Stimulated activated CD4-positive, alpha-beta T cell treated with anti-CD3 and anti-CD28 coated beads, Interleukin-4, amount 100 ng/mL, for 24 hours (primary cell): ENCODE data around the gene FIBCD1.

ENCODE experiments used
- DNase-seq: peaks from one replicate; pipeline ENCODE4 v3.0.0-alpha.2; 2020

Gene FIBCD1

DNA sequence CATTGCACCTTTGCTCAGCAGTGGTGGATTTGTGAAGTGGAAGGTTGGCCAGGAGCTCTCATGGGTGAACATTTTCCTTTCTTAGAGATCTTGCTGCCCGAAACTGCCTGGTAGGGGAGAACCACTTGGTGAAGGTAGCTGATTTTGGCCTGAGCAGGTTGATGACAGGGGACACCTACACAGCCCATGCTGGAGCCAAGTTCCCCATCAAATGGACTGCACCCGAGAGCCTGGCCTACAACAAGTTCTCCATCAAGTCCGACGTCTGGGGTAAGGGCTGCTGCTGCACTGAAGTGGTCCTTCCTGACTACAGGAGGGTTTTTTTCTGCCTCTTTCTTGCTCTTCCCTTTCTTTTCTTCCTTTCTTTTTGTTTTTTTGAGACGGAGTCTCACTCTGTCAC is 64.3 kb downstream of the FIBCD1 start:
- no peak for DNase-seq

DNA sequence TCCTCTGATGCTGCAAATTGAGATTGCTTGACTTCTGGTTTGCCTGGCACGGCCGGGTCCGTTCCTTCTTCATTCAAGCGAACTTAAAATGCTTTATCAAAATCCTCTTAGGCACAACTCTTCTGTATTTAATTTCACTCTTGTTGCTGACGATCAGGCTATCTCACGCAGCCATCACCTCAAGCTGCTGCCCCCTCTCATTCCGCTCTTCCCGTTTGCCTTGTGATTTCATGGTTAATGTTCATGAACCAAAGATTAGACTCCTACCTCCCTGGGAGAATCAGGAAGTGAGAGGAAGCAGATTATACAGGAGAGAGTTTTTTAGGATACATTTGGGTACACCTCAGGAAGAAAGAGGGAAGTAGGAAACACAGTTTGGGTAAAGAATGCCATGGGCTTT is 65.1 kb downstream of the FIBCD1 start:
- no peak for DNase-seq

DNA sequence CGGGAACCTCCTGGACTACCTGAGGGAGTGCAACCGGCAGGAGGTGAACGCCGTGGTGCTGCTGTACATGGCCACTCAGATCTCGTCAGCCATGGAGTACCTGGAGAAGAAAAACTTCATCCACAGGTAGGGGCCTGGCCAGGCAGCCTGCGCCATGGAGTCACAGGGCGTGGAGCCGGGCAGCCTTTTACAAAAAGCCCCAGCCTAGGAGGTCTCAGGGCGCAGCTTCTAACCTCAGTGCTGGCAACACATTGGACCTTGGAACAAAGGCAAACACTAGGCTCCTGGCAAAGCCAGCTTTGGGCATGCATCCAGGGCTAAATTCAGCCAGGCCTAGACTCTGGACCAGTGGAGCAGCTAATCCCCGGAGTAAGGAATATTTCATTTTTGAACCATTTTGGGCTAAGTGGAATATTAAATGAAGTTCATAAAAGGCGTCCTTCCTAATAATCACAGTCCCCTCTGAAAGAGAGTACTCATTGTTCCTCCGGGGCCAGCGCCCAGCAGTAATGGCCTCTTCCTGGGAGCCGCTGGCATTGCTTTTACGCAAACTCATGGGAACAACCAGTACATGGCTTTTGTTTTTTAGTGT is 66.0 kb downstream of the FIBCD1 start:
- no peak for DNase-seq

DNA sequence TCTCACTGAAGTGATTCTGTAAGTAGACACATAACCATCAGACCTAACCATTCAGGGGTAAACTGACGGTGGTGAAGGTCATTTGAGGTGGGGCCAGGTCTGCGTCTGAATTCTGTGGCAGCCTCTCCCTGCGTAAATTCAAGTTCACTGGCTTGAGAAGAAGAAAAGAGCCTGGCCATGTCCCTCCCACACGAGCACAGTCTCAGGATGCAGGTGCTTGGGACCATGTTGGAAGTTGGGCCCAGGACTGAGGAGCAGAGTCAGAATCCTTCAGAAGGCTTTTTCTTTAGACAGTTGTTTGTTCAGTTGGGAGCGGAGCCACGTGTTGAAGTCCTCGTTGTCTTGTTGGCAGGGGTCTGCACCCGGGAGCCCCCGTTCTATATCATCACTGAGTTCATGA is 66.5 kb downstream of the FIBCD1 start:
- no peak for DNase-seq

DNA sequence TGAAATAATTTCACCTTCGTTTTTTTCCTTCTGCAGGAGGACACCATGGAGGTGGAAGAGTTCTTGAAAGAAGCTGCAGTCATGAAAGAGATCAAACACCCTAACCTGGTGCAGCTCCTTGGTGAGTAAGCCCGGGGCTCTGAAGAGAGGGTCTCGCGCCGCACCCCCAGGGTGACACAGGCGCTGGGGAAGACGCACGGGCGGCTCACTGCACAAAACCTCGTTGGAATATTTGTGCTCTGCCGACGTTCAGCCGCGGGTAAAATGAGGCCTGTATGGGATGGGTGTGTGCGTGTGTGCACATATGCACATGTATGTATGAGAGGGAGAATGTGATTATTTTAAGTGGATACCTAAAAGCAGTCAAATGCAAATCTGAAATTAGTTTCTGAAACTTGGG is 67.0 kb downstream of the FIBCD1 start:
- no peak for DNase-seq

DNA sequence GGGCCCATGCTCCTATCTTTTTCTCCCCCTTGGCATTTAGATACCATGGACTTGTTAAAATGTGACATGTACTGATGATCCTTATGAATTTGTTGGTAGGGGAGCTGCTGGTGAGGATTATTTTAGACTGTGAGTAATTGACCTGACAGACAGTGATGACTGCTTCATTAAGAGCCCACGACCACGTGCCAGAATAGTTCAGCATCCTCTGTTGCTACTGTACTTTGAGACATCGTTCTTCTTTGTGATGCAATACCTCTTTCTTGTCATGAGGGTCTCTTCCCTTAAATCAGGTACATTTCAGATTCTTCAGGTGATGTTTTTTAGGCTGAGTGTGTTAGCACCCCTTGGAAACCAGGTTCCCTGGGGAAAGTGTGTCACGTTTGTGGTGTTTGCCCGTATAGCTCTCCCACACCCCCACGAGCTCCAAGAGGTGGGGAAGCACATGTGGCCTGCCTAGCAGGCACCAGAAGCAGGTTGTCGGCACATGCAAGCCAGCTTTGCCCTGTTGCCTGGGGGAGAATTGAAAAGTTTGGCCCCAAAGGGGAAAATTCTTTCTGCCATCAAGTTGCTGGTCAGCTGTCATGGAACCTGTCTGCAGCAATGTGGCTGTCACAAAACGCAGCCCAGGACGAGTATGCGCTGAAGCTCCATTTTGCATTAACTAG is 67.5 kb downstream of the FIBCD1 start:
- DNase-seq, result no peak

DNA sequence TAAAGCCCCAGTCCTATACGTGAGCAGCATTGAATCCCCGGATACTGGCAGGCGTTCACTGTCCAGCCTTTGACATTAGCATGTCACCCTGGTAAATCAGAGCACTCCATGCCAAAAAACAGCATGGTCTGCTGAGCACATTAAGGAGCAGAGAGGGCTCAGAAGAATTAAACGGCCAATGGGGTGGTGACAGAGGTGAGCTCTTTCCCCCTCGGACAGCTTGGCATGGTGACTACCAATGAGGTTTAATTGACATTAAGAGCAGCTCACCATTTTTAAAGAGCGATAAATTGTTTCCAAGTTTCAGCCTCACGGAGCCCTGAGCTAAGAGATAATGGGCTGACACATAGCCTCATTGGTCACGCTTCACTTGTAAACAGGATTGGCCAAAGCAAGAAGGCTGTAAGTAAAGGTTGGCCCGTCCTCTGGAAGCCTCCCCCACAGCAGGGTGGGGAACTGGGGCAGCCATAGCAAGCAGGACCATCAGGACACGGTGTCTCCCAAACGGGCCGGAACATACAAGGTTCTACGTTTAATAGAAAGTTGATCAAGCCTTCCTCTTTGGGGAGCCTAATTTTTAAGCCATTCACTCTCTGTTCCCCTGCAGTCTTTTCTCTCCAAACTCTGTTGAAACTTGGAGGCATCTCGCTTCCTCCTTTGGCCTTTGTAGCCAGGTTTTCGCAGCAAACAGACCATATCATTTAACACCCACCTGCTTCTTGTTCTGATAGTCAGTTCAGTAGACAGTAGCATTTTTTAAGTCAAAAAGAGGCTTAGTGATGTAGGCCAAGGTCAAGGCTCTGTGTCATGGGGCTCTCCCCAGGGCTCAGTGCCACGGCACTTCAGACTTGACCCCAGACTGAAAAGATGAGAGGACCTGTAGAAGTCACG is 68.3 kb downstream of the FIBCD1 start:
- no peak for DNase-seq

DNA sequence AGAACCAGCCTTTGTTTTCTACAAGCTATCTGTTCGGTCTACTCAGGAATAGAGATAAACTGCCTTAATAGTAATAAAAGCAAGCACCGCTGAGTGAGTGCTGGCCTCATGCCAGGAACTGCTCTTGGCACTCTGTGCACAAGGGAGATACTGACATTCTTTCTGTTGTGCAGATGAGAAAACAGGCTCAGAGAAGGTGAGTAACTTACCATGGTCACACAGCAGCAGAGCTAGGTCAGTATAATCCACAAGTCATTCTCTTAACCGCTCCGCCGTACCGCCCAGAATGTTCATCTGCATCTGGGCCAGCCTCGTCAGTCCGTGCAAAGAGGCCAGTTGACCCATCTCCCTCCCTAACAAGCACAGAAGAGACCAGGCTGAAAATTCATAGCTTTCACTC is 69.8 kb downstream of the FIBCD1 start:
- DNase-seq, result no peak

DNA sequence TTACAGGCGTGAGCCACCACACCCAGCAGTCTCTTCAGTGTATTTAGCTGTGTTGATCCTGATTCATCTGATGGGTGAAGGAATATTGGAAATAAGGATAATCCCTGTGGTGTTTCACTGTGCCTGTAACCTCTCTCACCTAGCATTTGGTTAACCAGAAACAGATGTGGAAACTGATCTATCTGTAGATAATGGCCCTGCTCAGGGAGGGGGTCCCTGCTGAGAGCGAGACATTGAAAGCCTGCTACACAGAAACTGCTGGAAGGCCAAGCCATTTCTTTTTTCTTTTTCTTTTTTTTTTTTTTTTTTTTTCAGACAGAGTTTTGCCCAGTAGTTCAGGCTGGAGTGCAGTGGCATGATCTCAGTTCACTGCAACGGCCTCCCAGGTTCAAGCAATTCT is 70.8 kb downstream of the FIBCD1 start:
- DNase-seq, result no peak

DNA sequence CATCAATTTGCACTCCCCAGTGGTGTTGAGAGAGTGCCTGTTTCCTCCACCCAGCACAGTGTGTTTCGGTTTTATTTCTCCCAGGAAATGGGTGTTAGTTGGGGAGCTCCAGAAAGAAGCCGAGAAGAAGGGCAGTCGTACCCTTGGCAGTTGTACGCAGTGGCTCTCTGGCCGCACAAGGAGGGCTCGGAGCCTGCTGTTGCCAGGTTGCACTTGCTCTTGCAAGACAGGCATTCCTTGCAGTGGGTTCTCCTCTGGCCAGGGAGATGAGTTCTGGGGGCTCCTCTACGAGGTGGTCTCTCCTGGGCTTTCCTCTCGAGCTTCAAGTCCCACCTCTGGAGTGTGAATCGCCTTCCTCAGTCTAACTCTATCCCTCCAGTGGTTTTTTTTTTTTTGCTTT is 71.5 kb downstream of the FIBCD1 start:
- no peak for DNase-seq

DNA sequence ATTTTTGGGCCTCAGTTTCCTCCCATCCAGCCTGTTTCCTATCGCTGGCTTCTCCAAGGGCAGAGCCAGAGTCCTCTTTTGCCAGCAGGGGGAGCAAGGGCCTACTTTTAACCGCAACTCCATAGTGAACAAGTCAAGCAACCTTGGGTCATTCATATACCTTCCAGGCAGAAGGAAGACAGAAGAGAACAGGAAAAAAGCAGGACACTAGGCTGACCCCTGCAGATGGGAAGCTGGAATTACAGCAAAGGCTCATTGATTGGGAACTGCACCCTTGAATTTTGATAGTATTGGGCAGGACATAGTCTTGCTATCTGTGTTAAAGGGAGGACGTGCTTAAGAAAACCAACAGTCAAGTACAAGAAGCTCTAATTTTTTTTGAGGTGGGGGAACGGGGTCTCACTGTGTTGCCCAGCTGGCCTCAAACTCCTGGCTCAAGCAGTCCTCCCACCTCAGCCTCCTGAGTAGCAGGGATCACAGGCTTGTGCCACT is 72.5 kb downstream of the FIBCD1 start:
- peak; percentile 61 for DNase-seq

DNA sequence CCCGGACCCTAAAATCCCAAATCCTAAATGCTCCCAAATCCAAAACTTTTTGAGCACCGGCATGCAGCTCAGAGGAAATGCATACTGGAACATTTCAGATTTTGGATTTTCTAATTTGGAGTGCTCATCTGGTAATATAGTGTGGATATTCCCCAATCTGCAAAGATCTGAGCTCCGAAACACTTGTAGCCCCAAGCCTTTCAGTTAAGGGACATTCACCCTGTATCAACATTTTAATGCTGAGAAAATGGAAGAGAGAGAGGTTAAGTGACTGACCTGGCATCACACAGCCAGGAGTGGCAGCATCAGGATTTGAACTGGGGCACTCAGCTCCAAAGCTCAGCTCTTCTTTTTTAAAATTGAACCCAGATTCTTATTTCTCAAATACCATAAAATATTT is 73.1 kb downstream of the FIBCD1 start:
- DNase-seq, result no peak

DNA sequence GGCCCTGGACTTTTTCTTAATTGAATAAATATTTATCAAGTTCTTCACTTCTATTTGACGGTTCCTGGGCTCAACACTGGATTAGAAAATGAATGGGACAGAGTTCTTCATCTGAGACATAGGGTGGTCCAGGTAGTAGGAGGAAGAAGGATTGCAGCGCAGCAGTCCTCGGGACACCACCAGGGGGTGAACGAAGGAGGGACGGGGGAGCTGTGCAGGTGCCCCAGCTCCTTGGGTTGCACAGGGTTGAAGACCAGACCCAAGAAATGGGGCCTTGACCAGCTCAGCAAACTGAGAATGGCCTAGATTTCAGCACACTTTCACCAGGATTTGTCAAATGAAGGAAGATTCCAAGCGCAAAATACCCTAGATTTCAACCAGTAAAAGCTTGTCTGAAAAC is 74.5 kb downstream of the FIBCD1 start:
- no peak for DNase-seq

DNA sequence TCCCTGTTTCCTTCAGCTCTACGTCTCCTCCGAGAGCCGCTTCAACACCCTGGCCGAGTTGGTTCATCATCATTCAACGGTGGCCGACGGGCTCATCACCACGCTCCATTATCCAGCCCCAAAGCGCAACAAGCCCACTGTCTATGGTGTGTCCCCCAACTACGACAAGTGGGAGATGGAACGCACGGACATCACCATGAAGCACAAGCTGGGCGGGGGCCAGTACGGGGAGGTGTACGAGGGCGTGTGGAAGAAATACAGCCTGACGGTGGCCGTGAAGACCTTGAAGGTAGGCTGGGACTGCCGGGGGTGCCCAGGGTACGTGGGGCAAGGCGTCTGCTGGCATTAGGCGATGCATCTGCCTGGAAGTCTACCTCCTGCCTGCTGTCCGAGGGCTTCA is 76.3 kb downstream of the FIBCD1 start:
- DNase-seq, result no peak

DNA sequence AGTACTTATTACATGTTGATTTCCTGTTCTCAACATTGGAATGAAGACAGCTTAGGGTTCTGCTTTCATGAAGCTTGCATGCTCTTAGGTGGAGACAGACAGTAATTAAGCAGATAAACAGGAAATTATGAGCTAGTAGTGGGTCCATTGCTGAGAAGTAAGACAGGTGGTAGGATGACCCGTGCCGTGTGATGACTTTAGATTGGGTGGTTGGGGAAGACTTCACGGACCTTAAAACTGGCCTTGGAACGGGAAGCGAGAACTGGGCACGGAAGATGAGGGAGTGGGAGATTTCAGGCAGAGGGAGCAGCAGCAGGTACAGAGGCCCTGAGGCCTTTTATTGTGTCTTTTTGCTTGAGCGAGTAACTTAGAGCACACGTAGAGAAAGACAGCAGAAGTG is 76.8 kb downstream of the FIBCD1 start:
- DNase-seq, result no peak

DNA sequence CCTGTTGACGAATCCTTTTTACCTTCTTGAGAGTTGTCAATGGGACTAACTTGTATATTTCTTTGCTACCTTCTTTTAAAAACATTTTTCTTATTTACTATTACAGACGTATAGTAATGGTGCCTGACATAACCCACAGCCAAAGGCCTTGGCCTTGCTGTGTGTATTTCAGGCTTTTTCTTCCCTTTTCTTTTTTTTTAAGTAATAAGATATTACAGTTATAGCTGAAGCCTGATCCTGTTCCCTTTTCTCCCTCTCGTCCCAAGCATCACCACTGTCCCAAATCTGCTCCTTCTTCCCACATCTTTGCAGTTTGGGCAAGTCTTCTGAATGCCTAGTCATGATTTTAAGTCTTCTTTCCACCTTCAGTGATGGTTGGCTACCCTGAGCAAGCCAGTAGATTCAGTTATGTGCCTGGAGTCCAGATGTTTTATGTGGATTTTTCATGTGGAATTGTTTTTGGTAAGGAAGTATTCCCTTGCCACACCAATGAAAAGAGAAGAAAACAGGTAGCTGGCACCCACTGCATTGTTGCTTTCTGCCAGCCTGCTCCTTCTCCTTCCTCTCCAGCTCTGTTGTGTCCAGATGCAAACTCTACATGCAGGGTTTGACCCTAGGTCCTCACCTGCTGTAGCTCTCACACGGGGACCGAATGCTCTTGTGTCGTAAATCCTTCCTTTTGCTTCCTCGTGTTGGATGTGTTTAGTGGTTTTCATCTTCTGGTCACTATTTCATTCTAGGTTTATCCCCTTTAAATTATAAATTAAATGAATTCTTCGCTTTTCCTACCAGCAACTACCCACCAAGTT is 77.5 kb downstream of the FIBCD1 start:
- no peak for DNase-seq

DNA sequence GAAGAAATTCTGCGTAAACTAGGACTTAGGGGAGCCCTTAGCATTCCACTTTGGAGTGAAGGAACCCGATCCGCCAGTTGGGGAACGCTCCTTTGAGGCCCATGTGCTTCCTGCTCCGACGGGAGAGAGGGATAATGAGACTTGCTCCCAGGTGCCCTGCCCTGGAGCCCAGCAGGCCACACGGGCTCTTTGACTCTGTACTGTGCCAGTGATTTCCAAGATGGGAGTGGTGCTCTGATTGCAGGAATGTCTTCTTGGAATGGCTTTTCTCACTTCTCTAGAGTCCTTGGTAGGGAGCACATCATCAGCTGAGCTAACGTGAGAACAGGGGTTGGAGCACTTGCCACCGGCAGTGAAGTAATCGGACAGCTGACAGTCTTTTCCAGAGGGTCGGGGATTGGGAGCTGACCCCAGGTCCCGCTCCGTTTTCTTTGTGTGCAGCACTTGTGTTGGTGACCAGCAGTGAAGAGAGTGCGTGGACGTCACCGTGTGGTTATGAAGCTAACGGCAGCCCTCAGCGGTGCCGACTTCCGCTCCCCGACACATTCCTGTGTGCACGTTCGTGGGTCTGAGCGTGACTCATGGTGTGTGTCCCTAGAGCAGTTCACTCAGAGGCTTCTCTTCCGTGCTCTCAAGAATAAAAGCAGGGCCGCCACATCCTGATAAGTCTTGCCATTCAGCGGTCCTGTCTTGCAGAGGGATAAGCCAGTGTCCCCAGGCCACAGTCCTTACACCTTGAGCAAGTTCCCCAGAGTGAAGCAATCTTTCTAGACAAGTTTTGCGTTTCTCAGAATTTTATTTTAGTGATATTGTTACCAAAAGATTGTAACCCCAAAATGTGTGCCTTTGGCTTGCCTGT is 78.4 kb downstream of the FIBCD1 start:
- DNase-seq, result no peak

DNA sequence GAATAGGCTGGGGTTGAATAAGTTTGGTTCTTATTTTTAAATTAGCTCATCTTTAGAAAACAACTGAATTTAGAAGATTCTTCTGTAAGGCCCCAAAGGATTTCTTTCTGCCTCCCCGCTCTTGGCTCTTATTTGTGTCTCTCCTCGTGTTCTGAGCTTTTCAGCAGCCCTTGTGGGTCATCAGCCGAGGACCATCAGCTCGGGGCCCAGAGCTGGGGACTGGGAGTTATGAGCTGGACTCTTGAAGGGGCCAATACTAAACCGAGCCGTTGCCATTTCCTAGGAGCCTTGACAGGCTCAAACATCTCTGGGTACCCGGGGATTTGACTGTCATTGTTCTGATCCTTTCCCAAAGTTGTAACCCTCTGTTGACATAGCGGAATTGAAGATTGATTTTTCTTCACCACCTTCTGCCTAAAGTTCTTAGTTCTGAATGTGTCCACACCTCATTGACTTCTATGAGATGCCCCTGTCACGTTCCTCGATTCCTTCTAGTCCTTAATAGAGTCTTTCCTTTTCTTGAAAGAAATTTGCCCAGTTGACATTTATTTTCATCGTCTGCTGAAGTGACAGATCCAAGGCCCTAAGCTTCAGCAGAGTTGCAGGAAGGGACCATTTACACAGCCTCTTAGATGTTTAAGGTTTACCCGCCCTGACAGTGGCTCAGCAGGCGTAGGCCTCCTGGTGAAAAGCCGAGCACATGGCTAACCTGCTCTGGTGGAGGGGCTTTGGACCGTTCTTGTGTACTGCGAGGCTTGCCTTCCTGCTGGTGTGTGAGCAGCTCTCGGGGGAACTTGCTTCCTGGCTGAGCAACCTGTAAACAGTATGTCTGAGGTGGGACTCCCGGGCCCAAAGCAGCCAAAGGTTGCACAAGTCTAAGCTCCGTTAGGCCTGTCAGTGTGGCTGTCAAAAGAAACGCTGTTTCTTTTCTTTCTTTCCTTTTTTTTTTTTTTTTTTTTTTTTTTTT is 80.0 kb downstream of the FIBCD1 start:
- DNase-seq, result no peak

DNA sequence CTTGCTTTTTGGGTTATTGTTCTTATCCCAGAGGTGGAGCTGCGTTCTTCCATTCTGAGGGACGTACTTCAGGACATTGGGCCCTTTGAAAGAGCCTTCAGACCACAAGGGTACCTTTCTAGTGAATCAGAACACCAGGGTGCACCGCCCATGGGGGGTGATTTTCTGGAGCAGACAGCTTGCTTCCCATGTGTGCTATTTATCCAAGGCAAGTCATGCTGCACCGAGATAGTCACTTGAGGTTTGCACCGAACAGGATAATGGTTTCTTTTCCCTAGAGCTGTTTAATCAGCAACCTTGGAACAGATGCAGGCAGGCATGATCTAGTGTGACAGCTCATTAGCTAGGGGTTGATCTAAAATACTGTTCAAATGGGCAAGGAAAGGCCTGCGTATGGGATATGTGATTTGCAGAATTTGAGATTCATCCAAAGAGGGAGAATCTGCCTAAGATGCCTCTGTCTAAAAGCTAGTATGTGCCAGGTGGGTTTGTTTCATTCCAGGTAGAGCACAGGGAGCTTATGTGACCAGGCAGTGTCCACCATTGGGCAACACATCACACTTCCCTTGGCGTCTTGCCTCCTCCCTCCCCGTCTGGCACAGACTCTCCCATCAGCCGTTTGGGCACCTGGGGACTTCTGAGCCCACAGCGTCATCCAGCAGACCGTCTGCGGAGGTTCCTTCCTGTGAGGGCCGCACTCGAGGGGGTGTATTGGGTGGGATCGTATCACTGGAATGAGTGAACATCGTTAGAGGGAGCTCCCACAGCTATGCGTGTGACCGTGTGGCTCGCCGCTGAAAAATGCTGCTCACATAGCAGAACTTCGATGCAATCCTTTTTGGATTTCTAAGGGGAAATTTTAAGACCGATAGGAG is 80.9 kb downstream of the FIBCD1 start:
- DNase-seq, result no peak

DNA sequence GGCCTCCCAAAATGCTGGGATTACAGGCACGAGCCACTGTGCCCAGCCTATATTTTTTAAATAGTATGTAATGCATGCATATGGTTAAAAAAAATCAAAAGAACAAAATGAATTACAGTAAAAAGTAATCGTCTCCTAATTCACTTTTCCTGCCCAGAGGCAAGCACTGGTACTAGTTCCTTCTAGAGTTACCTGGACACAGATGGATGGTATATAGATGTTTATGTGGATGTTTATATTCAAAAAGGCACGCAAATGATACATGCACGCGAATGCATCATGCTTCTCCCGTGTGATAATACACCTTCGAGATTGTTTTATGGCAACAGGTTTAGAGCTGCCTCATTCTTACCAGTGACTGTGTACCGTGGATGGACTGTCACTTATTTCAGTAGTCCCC is 82.6 kb downstream of the FIBCD1 start:
- no peak for DNase-seq
